IMR-90 (cell line): ENCODE data around the gene PIEZO2.

Source experiments
- BHLHE40 ChIP-seq: fragments of 150-350 bp; IDR thresholded peaks from 2 replicates; pipeline ENCODE4 v1.6.1; 2016; ENCODE audit warnings: mild to moderate bottlenecking, low read depth, low read length
- CEBPB ChIP-seq: IDR thresholded peaks from 2 replicates; pipeline ENCODE4 v1.6.1; 2012; ENCODE audit warnings: low read depth, low read length, improper control_type of control experiment
- CTCF ChIP-seq: conservative IDR thresholded peaks from 2 replicates; pipeline ENCODE4 v1.5.1; 2012; ENCODE audit warnings: mild to moderate bottlenecking, low read depth, low read length, improper control_type of control experiment
- ELK1 ChIP-seq: fragments of 150-350 bp; IDR thresholded peaks from 2 replicates; pipeline ENCODE4 v1.6.1; 2016; ENCODE audit warnings: low read depth, mild to moderate bottlenecking, low read length, moderate library complexity, borderline replicate concordance
- MAFK ChIP-seq: IDR thresholded peaks from 2 replicates; pipeline ENCODE4 v1.6.1; 2012; ENCODE audit warnings: low read depth, low read length, improper control_type of control experiment
- MAZ ChIP-seq: IDR thresholded peaks from 2 replicates; pipeline ENCODE4 v1.6.1; 2012; ENCODE audit warnings: low read depth, mild to moderate bottlenecking, low read length, improper control_type of control experiment, moderate library complexity, borderline replicate concordance
- MXI1 ChIP-seq: IDR thresholded peaks from 2 replicates; pipeline ENCODE4 v1.6.1; 2012; ENCODE audit warnings: low read depth, mild to moderate bottlenecking, low read length, moderate library complexity, borderline replicate concordance
- POLR2A ChIP-seq: IDR thresholded peaks from 2 replicates; pipeline ENCODE4 v1.6.1; 2012; ENCODE audit warnings: mild to moderate bottlenecking, low read depth, low read length
- RAD21 ChIP-seq: IDR thresholded peaks from 2 replicates; pipeline ENCODE4 v1.6.1; 2012; ENCODE audit warnings: low read length, improper control_type of control experiment
- RCOR1 ChIP-seq: IDR thresholded peaks from 2 replicates; pipeline ENCODE4 v1.6.1; 2012; ENCODE audit warnings: mild to moderate bottlenecking, low read length, improper control_type of control experiment; ENCODE audit not compliant: insufficient replicate concordance
- SMC3 ChIP-seq: fragments of 150-350 bp; IDR thresholded peaks from 2 replicates; pipeline ENCODE4 v1.6.1; 2016; ENCODE audit warnings: low read depth, mild to moderate bottlenecking, antibody characterized with exemption, low read length, moderate library complexity
- USF2 ChIP-seq: fragments of 150-350 bp; IDR thresholded peaks from 2 replicates; pipeline ENCODE4 v1.6.1; 2017; ENCODE audit warnings: mild to moderate bottlenecking, antibody characterized with exemption, low read length, low read depth

GRCh38 chr18:11177382-11177781 lies 28.0 kb upstream of the PIEZO2 start:
- TF ChIP-seq SMC3, result no peak
- TF ChIP-seq RAD21, result no peak
- TF ChIP-seq POLR2A, result no peak
- no peak for TF ChIP-seq CTCF
- TF ChIP-seq BHLHE40, result no peak
- no peak for TF ChIP-seq MXI1
- no peak for TF ChIP-seq MAZ
- no peak for TF ChIP-seq RCOR1
- TF ChIP-seq CEBPB, result no peak
- TF ChIP-seq ELK1, result no peak
- no peak for TF ChIP-seq MAFK
- no peak for TF ChIP-seq USF2
